ENCODE data around the gene BDH1.
A peak's percentile ranks its signal among the peaks of the same experiment; 100 is the strongest.
"Not testable (repeated sequence)": the region's sequence is repeated elsewhere in the genome, so short reads cannot be mapped to it uniquely, and the experiment has no call there.

BDH1 gene

DNA sequence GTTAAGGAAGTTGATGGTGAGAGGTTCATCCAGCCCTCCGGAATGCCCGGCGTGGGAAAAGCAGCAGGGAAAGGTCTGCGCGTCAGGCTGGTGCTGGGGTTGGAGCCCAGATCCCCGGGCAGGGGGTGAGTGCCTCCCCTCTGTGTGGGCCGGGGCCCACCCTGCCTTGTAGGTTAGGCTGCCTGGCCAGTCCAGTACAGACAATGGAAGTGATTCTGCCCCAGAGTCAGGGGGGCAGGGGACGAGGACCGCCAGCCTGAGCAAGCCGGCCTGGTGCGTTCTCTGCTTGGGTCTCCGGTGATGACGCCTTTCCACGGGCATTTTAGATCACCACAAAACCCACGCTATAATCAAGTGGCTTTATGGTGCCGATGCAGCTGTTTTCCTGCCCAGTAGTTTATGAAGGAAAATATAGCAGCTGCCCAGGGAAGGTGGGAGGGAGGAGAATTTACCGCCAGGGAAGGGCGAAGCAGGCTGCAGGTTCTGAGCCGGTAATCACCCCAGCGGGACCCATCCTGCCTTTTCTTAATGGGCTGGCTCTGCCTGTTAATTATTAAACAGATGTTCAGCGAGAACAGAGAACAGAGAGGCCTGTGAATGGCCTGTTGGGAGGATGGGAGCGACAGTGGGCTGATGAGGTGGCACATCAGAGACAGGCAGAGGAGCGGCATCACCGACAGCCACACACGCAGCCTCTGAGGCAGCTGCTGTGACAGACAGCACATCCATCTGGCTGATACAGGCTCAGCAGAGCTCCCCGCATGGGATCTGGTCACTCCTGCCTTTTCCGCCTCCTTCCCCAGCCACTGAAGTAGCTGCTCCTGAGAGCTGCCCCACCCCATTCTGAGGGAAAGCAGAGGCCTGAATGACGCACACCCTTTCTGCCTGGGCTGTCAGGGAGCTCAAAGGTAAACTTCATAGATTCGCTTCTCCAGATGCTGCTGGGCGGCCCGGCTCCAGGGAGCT, 35.2 kb downstream of the BDH1 start:
- DNase-seq (ENCODE audit: low read depth): peak; percentile 44

GRCh38 chr3:197519801-197520211, 36.0 kb downstream of the BDH1 start:
- DNase-seq (ENCODE audit: low read depth): no peak

GRCh38 chr3:197518881-197519421, 36.8 kb downstream of the BDH1 start:
- peak; percentile 30 for DNase-seq (ENCODE audit: low read depth)

- not testable (repeated sequence) for DNase-seq (ENCODE audit: low read depth)
Observed at GRCh38 chr3:197517922-197518683, 37.7 kb downstream of the BDH1 start.

DNA sequence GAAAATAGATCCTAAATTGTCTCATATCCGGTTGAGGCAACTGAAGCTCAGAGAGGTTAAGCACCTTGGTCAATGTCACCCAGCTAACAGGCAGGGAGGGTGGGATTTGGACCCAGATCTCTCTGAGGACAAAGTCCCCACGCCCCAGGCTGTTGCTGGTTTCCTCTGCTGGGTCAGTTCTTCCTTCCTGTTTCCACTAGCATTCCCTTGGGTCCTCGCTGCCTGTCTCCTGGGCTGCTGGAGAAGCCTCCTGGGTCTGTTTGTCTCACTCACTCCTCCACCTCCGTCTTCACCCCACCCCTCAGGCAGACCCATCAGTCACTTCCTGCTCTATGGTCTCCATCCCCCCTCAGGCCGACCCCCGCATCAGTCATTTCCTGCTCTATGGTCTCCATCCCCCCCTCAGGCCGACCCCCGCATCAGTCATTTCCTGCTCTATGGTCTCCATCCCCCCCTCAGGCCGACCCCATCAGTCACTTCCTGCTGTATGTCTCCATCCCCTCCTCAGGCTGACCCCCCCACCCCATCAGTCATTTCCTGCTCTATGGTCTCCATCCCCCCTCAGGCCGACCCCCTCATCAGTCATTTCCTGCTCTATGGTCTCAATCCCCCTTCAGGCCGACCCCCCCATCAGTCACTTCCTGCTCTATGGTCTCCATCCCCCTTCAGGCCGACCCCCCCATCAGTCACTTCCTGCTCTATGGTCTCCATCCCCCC, 38.7 kb downstream of the BDH1 start:
- DNase-seq (ENCODE audit: low read depth): peak; percentile 67

DNA sequence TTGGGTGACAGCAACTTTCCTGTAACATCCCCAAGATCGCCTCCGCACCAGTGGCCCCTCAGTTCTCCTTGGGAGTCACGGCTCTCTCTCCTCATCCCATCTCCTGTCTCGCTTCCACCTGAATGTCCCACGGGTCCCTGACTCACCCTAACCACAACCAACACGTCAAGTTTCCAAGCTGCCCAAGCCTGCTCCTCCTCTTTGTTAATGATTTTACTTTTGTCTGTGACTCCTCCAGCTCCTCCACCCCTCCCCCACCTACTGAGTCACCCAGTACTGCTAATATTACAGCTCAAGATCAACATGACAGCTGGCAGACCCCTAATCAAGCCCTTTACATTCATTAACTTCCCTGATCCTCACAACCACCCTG, 39.3 kb downstream of the BDH1 start:
- DNase-seq (ENCODE audit: low read depth): peak; percentile 97

DNA sequence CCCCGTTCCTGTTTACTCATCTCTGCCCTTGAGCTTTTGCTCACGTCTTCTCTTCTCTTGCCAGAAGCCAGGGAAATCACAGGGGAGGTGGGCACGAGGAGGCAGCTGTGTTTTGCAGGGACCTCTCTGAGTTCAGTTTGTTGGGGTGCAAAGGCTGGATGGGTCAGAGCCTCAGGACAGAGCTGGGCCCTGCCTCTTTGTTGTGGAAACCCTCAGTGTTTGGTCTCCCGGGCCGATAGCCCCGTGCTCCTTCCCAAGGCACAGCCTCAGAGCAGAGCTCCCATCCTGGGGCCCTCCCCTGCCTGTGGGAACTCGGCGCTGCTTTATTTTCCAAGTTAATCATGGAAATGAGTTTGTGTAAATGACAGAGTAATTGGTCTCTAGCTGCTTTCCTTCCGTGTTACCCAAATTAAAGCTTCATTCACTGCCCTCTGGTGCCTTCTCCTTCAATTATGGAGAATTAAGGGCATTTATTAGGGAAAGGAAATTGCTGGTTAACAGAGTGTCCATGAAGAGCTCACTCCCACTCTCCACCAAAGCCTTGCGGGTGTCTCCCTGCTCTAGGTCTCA, 40.9 kb downstream of the BDH1 start:
- no peak for DNase-seq (ENCODE audit: low read depth)

DNA sequence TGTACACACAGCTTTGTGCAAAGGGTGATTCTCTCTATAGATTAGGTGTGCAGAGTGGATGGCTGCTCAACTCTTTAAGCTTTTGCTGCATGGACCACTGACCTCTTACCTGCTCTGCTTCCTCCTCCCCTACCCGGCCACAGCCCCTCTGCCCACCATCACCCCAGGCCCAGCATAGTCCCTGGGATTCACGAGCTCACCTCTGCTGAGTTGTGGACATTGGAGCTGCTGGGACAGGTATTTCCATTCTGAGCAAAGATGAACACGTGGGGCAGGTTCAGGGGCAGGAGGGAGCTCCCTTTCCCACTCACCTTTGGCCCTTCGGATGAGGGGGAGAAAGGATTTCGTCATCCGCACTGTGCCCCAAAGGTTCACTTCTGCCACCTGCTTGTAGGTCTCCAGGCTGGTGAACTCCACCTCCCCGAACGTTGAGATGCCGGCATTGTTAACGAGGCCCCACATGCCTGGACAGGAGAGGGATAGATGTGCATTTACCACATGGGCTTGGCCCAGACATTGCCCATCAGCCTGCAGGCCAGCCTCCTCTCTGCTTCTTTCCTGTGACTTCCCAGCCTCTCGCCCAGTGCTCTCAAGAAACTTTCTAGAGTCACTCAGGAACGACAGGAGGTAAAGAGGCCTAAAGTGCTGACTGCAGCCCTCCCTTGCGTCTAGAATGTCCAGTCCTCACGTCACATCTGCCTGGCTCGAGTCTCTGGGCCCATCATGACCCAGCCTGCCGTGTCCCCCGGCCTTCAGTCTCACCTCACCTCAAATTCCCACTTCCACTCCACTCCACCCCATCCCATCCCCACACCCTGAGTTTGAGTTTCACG, 41.6 kb downstream of the BDH1 start:
- DNase-seq (ENCODE audit: low read depth): no peak

DNA sequence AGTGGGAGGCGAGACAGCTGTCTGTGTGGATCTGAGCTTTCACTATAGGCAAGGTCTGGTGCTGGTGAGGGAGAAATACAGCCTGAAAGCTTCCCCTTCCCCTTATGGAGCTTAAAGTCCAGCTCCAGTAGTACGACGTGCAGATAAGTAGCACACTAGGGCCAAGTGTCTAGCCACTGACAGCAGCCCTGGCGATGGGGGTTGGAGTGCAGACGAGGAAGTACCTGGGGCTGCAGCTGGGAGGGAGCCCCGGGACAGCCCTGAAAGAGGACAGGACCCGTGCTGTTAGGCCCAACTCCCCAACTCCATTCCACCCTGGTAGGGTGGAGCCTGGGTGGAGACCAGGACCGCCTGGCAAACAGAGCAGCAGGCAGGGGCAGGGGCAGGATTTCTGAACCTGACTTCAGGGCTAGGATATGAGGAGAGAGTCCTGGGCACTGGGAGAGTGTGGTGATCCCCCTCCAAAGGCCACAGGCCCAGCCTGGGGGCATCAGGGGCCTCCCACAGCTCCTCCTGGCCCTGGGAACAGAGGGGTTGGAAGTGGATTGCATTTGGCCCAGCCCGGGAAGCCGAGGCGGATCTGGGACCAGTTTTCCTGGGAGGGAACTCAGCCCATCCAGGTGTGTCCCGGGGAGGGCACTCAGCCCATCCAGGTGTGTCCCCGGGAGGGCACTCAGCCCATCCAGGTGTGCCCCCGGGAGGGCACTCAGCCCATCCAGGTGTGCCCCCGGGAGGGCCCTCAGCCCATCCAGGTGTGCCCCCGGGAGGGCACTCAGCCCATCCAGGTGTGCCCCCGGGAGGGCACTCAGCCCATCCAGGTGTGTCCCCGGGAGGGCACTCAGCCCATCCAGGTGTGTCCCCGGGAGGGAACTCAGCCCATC, 42.8 kb downstream of the BDH1 start:
- no peak for DNase-seq (ENCODE audit: low read depth)

DNA sequence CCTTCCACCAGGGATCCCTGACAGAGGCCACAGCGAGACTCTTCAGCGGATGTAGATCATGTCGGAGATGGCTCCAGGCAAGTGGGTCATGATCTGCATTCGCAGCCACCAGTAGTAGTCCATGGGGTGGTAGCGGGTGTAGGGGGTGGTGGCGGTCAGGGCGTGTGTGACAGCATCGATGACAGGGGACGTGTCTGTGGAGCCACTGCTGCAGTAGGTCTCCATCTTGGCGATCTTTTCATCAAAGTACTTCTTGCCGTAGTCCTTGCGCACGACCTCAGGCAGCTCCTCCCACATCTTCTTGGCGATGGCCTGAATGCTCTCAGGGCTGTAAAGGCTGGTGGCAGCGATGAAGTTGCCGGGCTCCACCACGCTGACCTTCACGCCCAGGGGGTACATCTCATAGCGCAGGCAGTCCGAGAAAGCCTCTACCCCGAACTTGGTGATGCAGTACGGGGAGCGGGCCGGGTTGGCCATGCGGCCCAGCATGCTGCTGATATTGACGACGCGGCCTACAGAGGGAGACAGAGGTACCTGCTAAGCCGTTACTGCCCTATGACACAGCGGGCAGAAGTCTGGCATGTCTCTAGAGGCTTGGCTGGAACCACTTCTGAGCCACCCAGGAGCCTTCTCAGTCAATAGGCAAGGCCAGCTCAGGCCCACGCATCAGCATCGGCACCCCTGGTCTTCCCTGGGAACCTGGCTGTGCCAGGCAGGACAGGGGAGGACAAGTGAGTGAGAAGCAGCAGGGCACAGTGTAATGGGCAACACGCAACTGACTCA, 43.7 kb downstream of the BDH1 start:
- no peak for DNase-seq (ENCODE audit: low read depth)

DNA sequence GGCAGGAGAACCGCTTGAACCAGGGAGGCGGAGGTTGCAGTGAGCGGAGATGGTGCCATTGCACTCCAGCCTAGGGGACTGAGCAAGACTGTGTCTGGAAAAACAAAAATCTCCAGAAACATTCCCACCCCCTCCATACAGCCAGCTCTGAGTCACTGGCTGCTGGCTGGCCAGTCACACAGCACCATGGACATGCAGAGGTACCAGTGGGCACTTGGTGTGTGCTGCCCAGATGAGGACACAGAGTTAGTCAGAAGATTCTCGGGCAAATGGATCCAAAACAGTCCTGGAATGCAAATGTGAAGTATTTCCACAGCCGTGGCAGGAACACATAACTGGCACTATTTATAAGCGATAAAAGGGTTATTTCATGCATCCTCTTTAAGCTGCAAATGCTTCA, 44.6 kb downstream of the BDH1 start:
- DNase-seq (ENCODE audit: low read depth): peak; percentile 77

DNA sequence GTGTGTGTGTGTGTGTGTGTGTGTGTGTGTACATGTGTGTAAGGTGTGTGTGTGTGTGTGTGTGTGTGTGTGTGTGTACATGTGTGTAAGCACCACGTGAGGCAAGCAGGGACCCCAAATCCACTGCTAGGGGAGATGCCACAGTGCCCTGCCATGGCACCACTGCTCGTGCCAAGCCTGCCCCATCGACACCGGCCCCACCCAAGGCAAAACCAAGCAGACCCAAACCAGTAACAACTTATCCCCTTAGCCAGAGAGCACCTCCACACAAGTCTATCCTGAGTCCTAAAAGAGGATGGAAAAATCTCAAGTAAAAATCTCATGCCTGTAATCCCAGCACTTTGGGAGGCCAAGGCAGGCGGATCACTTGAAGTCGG, 45.1 kb downstream of the BDH1 start:
- no peak for DNase-seq (ENCODE audit: low read depth)

DNA sequence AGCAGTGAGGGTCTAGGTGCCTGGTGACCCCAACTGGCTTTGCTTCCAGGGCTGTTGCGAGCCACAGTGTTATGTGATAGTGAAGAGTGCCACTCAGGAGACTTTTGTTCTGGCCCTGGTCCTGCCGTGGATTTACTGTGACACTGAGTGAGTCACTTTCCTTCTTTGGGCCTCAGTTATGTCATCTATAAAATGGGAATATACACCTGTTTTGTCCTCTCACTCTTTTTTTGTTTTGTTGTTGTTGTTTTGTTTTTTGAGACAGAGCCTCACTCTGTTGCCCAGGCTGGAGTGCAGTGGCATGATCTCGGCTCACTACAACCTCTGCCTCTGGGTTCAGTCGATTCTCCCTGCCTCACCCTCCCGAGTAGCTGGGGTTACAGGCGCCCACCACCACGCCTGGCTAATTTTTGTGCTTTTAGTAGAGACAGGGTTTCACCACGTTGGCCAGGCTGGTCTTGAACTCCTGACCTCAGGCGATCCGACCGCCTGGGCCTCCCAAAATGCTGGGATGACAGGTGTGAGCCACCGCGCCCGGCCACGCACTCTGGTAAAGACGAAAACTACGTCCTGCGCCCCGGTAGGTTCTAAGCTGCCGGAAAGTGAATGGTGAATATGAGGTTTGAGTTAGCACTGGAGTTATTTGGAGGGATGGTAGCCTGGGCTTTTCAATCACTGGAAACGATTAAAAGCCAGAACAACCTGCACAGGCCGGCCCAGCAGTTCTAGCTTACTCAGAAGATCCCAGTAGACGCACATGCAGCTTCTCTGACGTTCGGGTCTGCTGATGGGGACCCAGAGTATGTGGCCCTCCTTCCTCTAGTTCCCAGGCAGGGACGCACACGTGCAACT, 46.6 kb downstream of the BDH1 start:
- DNase-seq (ENCODE audit: low read depth): no peak

GRCh38 chr3:197508461-197508860, 47.3 kb downstream of the BDH1 start:
- no peak for DNase-seq (ENCODE audit: low read depth)

DNA sequence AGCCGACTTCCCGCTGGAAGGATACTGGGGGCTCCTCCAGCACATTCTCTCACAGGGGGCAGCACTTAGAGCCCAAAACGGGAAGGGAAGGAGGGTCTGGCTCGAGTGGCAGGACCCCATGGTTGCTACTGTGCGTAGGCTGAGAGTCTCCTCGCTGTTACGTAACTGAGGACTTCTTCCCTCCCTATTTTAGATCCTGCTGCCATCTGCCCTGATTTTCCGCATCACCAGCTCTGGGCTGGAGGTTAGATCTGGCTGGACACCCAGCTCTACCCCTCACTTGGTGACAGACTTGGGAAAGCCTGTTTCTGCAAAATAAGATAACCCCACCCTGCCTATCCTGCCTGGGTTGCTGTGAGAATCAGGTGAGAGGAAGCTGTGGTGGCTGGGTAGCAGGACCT, 47.7 kb downstream of the BDH1 start:
- no peak for DNase-seq (ENCODE audit: low read depth)

- DNase-seq (ENCODE audit: low read depth): no peak
Observed at GRCh38 chr3:197507541-197507940, 48.2 kb downstream of the BDH1 start.

DNA sequence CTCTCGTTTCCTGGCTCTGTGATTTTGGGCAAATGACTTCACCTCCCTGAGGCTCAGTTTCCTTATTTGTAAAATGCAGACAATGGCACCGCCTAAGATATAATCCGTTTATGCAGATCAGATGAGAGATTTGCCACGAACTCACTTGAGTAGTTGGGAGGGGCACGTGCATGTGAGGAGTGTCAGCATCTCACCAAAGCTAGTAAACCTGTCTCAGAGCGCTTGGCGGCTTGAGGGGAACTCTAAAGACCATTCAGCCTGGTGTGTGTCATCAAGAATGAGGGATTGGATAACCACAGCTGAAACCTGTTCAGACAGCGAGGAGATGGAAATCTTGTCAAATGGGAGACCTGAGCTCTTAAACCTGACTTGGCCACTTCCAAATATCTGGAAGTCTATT, 48.7 kb downstream of the BDH1 start:
- DNase-seq (ENCODE audit: low read depth): no peak

All from ELR (cell line).